GM04504 (cell line): ENCODE data around the gene KRT26.

Experiments used
- DNase-seq: peaks from one replicate; pipeline ENCODE4 v3.0.0-alpha.2; 2012; ENCODE audit warnings: low read depth

The KRT26 gene

GRCh38 chr17:40727447-40728231 is 44.4 kb downstream of the KRT26 start:
- DNase-seq: no peak

- no peak for DNase-seq
These were observed 45.1 kb downstream of the KRT26 start for GRCh38 chr17:40726919-40727318.

GRCh38 chr17:40724656-40725055 is 47.3 kb downstream of the KRT26 start:
- DNase-seq: no peak

- DNase-seq: no peak
These were observed 49.8 kb downstream of the KRT26 start for GRCh38 chr17:40722241-40722640.

- no peak for DNase-seq
These were observed 51.1 kb downstream of the KRT26 start for GRCh38 chr17:40720899-40721298.

GRCh38 chr17:40718930-40719329 is 53.1 kb downstream of the KRT26 start:
- DNase-seq: no peak

GRCh38 chr17:40717776-40718175 is 54.2 kb downstream of the KRT26 start:
- DNase-seq: no peak
